ENCODE measurements around the gene HTRA1.

HTRA1 gene

GRCh38 chr10:122465401-122466040 lies 4.2 kb downstream of the HTRA1 start:
- Histone ChIP-seq H3F3A (ENCODE audit: low read depth) (no peaks in the 10 kb centered on the region), H3K79me2 (ENCODE audit: insufficient read depth, low read length) (no peaks in the 10 kb centered on the region), H3K4me2 (ENCODE audit: low read depth, low read length, poor library complexity, severe bottlenecking) (no peak overlapping the region), H3K9me3 (ENCODE audit: insufficient read depth, low read depth, low read length) (no peaks in the 10 kb centered on the region; the same call in 1 of the 2 replicates), H3K4me3 (ENCODE audit: low read length, poor library complexity, severe bottlenecking) (no peak overlapping the region), H3K4me1 (ENCODE audit: insufficient read depth, low read length, poor library complexity, severe bottlenecking) (no peaks in the 10 kb centered on the region), H4K20me1 (ENCODE audit: insufficient read depth, low read length, poor library complexity, severe bottlenecking) (no peaks in the 10 kb centered on the region), H3K9ac (ENCODE audit: low read depth, low read length, poor library complexity, severe bottlenecking) (no peak overlapping the region), H2AFZ (ENCODE audit: low read length) (no peak overlapping the region), H3K9me2 (replicated peaks; ENCODE audit: low read depth, low read length) (no peaks in the 10 kb centered on the region), H3K27me3 (ENCODE audit: insufficient read depth, low read length, poor library complexity, severe bottlenecking) (no peaks in the 10 kb centered on the region), H3K36me3 (ENCODE audit: insufficient read depth, low read length) (no peaks in the 10 kb centered on the region)
- no peak for TF ChIP-seq EZH2phosphoT487 (IDR thresholded peaks at IDR 0.05; ENCODE audit: borderline replicate concordance)
- TF ChIP-seq, protein P1, sequence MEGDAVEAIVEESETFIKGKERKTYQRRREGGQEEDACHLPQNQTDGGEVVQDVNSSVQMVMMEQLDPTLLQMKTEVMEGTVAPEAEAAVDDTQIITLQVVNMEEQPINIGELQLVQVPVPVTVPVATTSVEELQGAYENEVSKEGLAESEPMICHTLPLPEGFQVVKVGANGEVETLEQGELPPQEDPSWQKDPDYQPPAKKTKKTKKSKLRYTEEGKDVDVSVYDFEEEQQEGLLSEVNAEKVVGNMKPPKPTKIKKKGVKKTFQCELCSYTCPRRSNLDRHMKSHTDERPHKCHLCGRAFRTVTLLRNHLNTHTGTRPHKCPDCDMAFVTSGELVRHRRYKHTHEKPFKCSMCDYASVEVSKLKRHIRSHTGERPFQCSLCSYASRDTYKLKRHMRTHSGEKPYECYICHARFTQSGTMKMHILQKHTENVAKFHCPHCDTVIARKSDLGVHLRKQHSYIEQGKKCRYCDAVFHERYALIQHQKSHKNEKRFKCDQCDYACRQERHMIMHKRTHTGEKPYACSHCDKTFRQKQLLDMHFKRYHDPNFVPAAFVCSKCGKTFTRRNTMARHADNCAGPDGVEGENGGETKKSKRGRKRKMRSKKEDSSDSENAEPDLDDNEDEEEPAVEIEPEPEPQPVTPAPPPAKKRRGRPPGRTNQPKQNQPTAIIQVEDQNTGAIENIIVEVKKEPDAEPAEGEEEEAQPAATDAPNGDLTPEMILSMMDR (conservative IDR thresholded peaks at IDR 0.05; ENCODE audit: low read length): no peak

DNA sequence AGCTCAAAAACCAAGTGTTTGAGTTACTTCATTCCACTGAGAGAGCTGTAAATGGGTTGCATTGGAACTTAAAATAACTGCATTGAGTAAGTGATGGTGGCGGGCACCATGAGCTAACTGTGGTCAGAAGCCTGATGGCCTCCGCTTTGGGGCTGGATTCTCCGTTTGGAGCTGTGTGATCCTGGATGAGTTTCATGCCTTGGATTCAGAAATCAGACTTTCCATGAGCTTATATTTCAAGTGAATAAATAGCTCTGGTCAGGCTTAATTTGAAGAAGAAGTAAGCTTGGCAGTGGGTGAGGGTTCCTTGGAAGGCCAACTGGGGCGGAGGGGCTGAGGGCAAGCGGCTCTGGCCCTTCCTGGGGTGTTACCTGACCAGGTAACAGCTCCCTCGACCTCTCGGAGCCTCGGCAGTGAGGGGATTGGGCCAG lies 5.6 kb downstream of the HTRA1 start:
- H4K20me1 ChIP-seq (ENCODE audit: insufficient read depth, low read length, poor library complexity, severe bottlenecking): no peaks in the 10 kb centered on the region
- TF ChIP-seq, protein P1 (conservative IDR thresholded peaks at IDR 0.05; ENCODE audit: low read length): no peak
- TF ChIP-seq EZH2phosphoT487 (IDR thresholded peaks at IDR 0.05; ENCODE audit: borderline replicate concordance): no peak
- no peaks in the 10 kb centered on the region for H3K4me1 ChIP-seq (ENCODE audit: insufficient read depth, low read length, poor library complexity, severe bottlenecking)
- H3K4me3 ChIP-seq (ENCODE audit: low read length, poor library complexity, severe bottlenecking): no peak overlapping the region
- no peaks in the 10 kb centered on the region for H3F3A ChIP-seq (ENCODE audit: low read depth)
- no peaks in the 10 kb centered on the region for H3K27me3 ChIP-seq (ENCODE audit: insufficient read depth, low read length, poor library complexity, severe bottlenecking)
- H3K79me2 ChIP-seq (ENCODE audit: insufficient read depth, low read length): no peaks in the 10 kb centered on the region
- H3K9ac ChIP-seq (ENCODE audit: low read depth, low read length, poor library complexity, severe bottlenecking): no peak overlapping the region
- H2AFZ ChIP-seq (ENCODE audit: low read length): no peak overlapping the region
- no peaks in the 10 kb centered on the region for H3K9me2 ChIP-seq (replicated peaks; ENCODE audit: low read depth, low read length)
- H3K9me3 ChIP-seq (ENCODE audit: insufficient read depth, low read depth, low read length): no peaks in the 10 kb centered on the region; the same call in 1 of the 2 replicates
- H3K36me3 ChIP-seq (ENCODE audit: insufficient read depth, low read length): no peaks in the 10 kb centered on the region
- no peak overlapping the region for H3K4me2 ChIP-seq (ENCODE audit: low read depth, low read length, poor library complexity, severe bottlenecking)

GRCh38 chr10:122467701-122468100 lies 6.3 kb downstream of the HTRA1 start:
- no peaks in the 10 kb centered on the region for H3K9me3 ChIP-seq (ENCODE audit: insufficient read depth, low read depth, low read length)
- H4K20me1 ChIP-seq (ENCODE audit: insufficient read depth, low read length, poor library complexity, severe bottlenecking): no peaks in the 10 kb centered on the region
- no peak overlapping the region for H2AFZ ChIP-seq (ENCODE audit: low read length)
- H3K9me2 ChIP-seq (replicated peaks; ENCODE audit: low read depth, low read length): no peaks in the 10 kb centered on the region
- no peaks in the 10 kb centered on the region for H3F3A ChIP-seq (ENCODE audit: low read depth)
- no peaks in the 10 kb centered on the region for H3K27me3 ChIP-seq (ENCODE audit: insufficient read depth, low read length, poor library complexity, severe bottlenecking)
- no peaks in the 10 kb centered on the region for H3K4me1 ChIP-seq (ENCODE audit: insufficient read depth, low read length, poor library complexity, severe bottlenecking)
- no peaks in the 10 kb centered on the region for H3K36me3 ChIP-seq (ENCODE audit: insufficient read depth, low read length)
- no peak overlapping the region for H3K4me2 ChIP-seq (ENCODE audit: low read depth, low read length, poor library complexity, severe bottlenecking)
- H3K79me2 ChIP-seq (ENCODE audit: insufficient read depth, low read length): no peaks in the 10 kb centered on the region
- no peak for TF ChIP-seq EZH2phosphoT487 (IDR thresholded peaks at IDR 0.05; ENCODE audit: borderline replicate concordance)
- TF ChIP-seq, protein P1 (conservative IDR thresholded peaks at IDR 0.05; ENCODE audit: low read length): no peak
- no peak overlapping the region for H3K9ac ChIP-seq (ENCODE audit: low read depth, low read length, poor library complexity, severe bottlenecking)
- no peak overlapping the region for H3K4me3 ChIP-seq (ENCODE audit: low read length, poor library complexity, severe bottlenecking)

All from Loucy (cell line).